Fibroblast of the aortic adventitia (primary cell): ENCODE data around the gene MAP7D2. TPM values are rescaled to one million over a fixed set of nuclear protein-coding genes. Genes with fewer than 3 reads are reported as not detected.

Source experiments
- DNase-seq: peaks from one replicate; pipeline ENCODE4 v3.0.0-alpha.2; 2010; ENCODE audit warnings: low read depth
- H3K4me3 ChIP-seq: 2 replicates; pipeline ENCODE4 v1.5.1; 2011; ENCODE audit warnings: low read depth, mild to moderate bottlenecking, control low read depth, low read length, moderate library complexity
- CTCF ChIP-seq: IDR thresholded peaks from 2 replicates; pipeline ENCODE4 v1.5.1; 2011; ENCODE audit warnings: mild to moderate bottlenecking, low read length, control low read depth, inconsistent platforms; ENCODE audit not compliant: insufficient read depth
- total RNA-seq: library from RNA; depleted of rRNA; stranded (reverse); fragments of >200 nt; gene quantifications from 2 replicates; pipeline ENCODE4 v1.2.3, GENCODE V29; 2012; ENCODE audit warnings: low replicate concordance

MAP7D2 gene
- total RNA-seq, 1 donor = 0.18 TPM

- no peak overlapping the region for H3K4me3 ChIP-seq
- no peak for TF ChIP-seq CTCF
- no peak for DNase-seq
Observed at GRCh38 chrX:20053537-20053936, 63.2 kb downstream of the MAP7D2 start.

- TF ChIP-seq CTCF = no peak
- DNase-seq = no peak
- no peak overlapping the region for H3K4me3 ChIP-seq
Observed at GRCh38 chrX:20046864-20047263, 69.8 kb downstream of the MAP7D2 start.

- TF ChIP-seq CTCF = no peak
- no peak overlapping the region for H3K4me3 ChIP-seq
- DNase-seq = no peak
Observed at GRCh38 chrX:20046223-20046622, 70.5 kb downstream of the MAP7D2 start.

- TF ChIP-seq CTCF = no peak
- no peak for DNase-seq
- no peak overlapping the region for H3K4me3 ChIP-seq
Observed at GRCh38 chrX:20042221-20042620, 74.5 kb downstream of the MAP7D2 start.

GRCh38 chrX:20038966-20039365 is 77.7 kb downstream of the MAP7D2 start:
- no peak for TF ChIP-seq CTCF
- no peak for DNase-seq
- no peak overlapping the region for H3K4me3 ChIP-seq

GRCh38 chrX:20037186-20037585 is 79.5 kb downstream of the MAP7D2 start:
- DNase-seq = no peak
- H3K4me3 ChIP-seq = no peak overlapping the region
- TF ChIP-seq CTCF = no peak

GRCh38 chrX:20032201-20032600 is 84.5 kb downstream of the MAP7D2 start:
- no peak overlapping the region for H3K4me3 ChIP-seq
- TF ChIP-seq CTCF = no peak
- no peak for DNase-seq
